GM18951 (cell line): Measurements from ENCODE around the gene SDHAF4.
"Not testable (repeated sequence)": the region's sequence is repeated elsewhere in the genome, so short reads cannot be mapped to it uniquely, and the experiment has no call there.

Source experiments
- POLR2A ChIP-seq: IDR thresholded peaks from 4 replicates; pipeline ENCODE4 v1.6.1; 2011; ENCODE audit warnings: mild to moderate bottlenecking; ENCODE audit not compliant: insufficient read length, insufficient read depth; ENCODE audit errors: extremely low read depth
- in situ Hi-C: fragments of 300-500 bp; cut with MboI; formaldehyde crosslinking; loops from one replicate; pipeline ENCODE4 v1.12.0; 2022; ENCODE audit warnings: low sequenced_read_pairs, mixed read lengths, inconsistent platforms; ENCODE audit not compliant: unreplicated experiment

SDHAF4 gene

DNA sequence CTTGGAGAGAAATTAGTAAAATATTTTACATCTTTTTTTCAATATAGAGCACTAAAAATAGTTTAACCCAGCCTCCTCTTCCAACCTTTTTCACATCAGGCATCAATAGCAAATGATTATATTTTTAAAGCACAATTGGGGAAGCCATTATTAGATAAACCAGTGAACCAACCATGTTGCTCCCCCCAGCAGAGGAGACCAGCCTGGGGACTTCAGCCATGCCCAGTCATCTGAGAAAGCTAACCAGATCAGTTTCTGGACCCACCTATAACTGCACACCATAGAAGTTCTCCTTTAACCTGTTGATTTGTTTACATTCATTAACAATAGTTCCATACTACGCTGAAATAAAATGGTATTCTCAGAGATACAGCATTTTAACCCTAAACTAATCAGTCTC lies 13.8 kb upstream of the SDHAF4 start:
- TF ChIP-seq POLR2A, result no peak
- in situ Hi-C loops, result no loop called here

DNA sequence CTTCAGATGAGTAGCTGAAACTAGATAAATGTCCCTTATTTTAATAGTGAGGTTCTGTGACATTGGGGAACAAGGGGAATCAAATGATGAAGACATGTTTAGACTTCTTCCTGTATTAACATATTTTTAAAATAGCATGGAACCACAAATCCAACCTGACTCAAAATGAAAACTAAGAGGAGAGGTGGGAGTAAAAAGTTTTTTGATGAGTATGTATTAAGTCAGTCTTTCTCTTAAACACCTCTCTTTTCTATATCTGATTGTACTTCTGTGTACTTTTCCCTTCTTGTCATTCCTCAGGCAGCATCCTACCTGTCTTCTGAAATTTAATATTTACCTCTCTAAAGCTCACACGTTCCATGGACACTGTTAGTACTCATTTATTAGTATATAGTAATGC lies 8.7 kb upstream of the SDHAF4 start:
- no peak for TF ChIP-seq POLR2A
- in situ Hi-C loops, result no loop called here

DNA sequence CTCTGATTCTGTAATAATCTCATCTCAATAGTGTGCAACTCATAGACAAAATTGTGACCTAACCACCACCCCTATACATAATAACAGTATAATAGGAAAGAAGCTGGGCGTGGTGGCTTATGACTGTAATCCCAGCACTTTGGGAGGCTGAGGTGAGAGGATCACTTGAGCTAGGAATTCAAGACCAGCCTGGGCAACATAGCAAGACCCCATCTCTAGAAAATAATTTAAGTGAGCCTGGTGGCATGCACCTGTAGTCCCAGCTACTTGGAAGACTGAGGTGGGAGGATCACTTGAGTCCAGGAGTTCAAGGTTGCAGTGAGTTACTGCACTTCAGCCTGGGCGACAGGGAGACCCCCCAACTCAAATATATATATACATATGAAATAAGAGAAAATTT lies 4.3 kb upstream of the SDHAF4 start:
- in situ Hi-C loops, result not testable (repeated sequence)

DNA sequence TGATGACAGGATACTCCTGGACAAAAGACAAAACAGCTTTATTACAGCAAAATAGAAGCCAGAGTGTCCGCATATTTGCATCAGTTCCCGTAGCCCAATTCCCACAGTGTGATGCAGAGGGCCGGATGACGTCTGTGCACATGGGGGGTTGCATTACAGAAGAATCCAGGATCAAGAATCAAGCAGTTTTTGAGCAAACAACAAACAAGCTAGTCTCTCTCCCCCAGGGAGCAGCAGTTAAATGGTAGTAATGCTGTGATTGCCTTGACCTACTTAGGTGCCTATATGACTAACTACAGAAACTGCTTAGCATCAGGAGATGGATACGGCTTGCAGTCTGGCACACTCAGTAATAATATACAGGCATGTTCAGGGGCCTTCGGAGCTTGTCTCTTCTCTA lies 3.2 kb upstream of the SDHAF4 start:
- no peak for TF ChIP-seq POLR2A
- in situ Hi-C loops, result no loop called here

DNA sequence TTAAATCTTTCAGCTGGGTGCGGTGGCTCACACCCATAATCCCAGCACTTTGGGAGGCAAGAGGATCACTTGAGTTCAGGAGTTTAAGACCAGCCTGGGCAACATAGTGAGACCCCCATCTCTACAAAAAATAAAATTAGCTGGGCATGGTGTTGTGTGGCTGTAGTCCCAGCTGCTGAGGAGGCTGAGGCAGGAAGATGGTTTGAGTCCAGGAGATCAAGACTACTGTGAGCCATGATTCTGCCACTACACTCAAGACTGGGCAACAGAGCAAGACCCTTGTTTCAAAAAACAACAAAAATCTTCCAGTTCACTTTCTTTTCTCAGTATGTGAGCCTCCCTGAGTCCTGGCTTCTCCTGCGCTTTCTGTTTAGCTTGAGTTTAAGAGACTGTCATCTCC lies 7.9 kb downstream of the SDHAF4 start:
- no peak for TF ChIP-seq POLR2A
- in situ Hi-C loops, result no loop called here

DNA sequence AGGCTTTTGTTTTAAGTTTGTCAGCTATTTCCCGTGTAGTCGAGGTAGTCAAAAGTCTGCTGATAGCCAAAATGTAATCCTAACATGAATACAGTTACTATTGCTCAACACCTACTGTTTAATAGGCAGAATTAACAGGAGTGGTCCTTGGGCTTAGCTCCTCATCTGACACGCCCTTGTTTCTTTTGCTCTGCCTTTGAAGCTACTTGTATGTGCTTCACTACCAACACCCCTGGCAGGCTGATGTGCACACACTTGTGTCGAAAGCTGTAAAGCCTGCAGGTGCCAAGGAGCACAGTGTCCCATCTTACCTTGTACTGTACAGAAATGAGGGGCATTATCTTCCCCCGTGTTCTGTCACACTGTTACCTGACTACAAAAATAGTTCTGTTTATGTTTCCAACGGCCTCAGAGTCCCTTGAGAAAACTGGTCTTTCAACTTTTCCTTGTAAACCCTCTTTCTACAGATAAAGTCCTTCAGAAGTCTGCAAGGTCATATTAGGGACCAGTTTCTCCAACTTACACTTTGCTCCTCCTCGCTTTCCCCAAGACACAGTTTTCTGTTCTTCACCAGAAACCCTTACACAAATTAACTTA lies 9.3 kb downstream of the SDHAF4 start:
- no peak for TF ChIP-seq POLR2A
- in situ Hi-C loops, result no loop called here

DNA sequence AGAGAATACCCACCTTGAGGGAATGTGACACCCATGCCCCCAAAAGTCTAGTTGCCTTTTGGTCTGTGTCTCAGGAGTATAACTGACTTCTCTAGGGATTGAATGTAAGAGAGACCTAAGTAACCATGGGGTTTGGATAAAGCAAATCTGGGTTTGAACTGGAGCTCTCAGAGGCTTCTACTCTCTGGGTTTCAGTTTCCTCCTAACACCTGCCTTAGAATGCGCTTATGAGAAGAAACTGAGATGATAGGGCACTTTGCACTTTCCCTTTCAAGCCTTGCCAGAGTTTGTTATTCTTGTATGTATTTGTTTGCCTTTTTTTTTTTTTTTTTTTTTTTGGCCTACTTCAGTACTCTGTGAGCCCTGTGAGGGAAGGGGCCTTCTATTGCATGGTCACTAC lies 19.4 kb downstream of the SDHAF4 start:
- no peak for TF ChIP-seq POLR2A
- in situ Hi-C loops, result no loop called here

DNA sequence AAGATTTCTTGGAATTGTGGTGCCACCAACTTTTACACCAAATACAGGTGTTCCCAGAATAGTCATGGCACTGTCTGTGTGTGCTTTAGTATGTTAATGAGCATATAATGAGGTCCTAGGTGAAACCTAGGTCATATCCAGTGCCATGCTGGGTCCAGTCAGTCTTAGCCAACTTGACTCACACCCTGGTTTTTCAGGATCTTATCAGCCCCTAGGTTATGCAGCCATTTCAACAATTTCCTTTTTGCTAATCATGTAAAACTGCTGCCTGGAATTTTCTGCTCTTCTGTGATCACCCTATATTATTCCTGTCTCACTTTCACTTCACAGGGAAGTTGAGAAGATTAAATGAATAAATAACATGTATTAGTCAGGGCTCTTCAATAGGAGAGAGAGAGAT lies 23.7 kb downstream of the SDHAF4 start:
- TF ChIP-seq POLR2A, result no peak
- in situ Hi-C loops, result no loop called here

DNA sequence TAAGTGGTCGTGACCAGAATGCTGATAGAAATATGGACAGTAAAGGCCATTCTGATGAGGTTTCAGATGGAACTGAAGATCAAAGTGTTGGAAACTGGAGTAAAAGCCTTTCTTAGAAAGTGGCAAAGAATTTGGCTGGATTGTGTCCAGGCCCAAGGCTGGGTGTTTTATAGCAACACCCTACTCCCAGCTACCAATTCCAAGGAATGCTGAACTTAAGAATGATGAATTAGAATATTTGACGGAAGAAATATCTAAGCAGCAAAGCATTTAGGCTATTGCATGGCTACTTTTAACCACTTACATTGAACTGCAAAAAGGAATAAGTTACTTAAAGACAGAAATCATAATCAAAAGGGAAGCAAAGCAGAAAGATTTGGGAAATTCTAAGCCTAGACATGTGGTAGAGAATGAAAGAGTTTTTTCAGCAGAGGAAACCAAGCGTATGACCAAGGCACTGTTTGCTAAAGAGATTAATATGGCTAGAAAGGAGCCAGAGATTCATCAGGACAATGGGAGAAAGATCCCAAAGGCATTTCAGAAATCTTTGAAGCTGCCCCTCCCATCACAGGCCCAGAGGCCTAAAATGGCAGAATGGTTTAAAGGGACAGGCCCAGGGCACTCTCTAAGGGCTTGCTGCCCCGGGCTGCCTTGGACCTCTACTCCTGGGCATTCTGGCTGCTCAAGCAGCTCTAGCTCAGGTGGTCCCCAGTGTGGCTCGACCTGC lies 25.8 kb downstream of the SDHAF4 start:
- in situ Hi-C loops, result no loop called here
- TF ChIP-seq POLR2A, result no peak

DNA sequence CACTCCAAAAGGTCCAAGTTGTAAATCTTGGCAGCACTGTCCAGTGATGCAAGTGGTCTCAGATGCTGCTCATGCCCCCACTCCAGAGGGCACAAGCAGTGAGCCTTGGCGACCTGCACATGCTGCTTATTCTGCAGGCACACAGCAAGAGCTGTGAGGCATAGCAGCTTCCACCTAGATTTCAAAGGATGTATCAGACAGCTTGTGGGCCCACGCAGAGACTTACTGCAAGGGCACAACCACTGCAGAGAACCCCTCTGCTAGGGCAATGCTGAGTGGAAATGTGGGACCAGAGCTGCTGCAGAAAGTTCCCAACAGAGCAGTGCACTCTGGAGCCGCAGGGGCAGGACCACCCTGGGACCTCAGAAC lies 26.4 kb downstream of the SDHAF4 start:
- TF ChIP-seq POLR2A, result no peak
- in situ Hi-C loops, result no loop called here

DNA sequence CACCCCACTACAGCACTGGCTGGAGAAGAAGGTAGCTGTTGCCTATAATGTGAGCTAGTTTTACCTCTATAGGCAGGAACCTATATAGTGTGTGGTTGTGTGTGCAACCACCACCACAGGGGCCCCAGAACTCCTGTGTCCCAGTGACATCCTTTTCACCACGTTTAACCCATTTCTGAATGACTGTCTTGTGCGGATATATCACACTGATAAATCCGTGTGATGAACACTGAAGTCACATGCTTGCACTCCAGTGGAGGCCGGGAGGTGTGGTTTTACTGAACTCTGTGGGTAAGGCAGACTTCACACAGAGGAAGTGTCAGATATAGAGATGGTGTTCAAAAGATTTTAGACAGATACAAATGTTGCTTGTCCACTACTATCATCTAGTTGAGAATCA lies 32.5 kb downstream of the SDHAF4 start:
- no peak for TF ChIP-seq POLR2A
- in situ Hi-C loops, result no loop called here

DNA sequence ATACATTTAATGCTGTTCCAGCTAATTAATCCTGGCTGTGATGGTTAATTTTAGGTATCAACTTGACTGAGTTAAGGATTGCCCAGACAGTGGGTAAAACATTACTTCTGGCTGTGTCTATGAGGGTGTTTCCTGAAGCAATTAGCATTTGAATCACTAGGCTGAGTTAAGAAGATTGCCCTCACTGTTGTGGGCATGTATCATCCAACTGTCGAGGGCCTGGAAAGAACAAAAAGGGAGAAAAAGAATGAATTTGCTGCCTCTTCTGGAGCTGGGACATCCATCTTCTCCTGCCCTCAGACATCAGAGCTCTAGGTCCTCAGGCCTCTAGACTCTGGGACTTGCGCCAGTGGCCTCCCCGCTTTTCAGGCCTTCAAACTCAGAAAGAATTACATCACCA lies 34.3 kb downstream of the SDHAF4 start:
- no peak for TF ChIP-seq POLR2A
- in situ Hi-C loops, result no loop called here

DNA sequence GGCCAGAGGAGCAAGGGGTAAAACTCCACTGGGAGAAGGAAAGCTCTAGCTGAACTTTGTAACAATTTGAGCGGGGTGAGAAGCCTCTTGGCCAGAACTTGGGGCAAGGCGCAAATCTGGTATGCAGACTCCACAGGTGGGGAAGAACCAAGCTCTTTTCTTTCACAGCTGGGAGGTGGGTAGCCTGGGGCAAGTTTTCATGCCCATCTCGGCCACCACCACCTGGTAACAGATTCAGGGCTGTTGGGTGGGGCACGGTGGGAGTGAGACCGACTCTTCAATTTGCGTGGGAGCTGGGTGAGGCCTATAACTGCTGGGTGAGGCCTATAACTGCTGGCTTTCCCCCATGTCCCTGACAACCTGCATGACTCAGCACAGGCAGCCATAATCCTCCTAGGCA lies 37.5 kb downstream of the SDHAF4 start:
- TF ChIP-seq POLR2A, result no peak
- in situ Hi-C loops, result no loop called here

DNA sequence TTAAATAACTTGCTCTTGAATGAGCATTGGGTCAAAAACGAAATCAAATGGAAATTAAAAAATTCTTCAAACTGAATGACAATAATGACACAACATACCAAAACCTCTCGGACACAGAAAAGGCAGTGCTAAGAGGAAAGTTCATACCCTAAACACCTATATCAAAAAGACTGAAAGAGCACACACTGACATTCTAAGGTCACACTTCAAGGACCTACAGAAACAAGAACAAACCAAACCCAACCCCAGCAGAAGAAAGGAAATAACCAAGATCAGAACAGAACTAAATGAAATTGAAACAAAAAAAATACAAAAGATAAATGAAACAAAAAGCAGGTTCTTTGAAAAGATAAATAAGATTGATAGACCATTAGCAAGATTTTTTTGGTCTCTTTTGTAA lies 40.6 kb downstream of the SDHAF4 start:
- in situ Hi-C loops, result not testable (repeated sequence)

DNA sequence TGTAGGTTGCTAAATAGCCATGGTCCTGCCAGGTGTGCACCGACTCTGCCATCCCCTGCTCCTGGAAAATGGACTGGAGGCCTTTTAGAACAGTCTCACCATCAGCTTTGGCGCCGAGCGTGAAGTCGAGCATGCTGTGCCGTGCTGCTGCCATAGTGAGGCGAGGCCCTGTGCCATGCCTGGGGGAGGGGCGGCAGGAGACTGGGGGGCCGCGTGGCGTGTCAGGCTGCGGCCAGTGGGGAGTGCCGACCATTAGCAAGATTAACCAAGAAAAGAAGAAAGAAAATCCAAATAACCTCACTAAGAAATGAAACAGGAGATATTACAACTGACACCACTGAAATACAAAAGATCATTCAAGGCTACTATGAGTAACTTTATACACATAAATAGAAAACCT lies 42.5 kb downstream of the SDHAF4 start:
- in situ Hi-C loops, result not testable (repeated sequence)
